ENCODE measurements around the gene CEP41. TPM values are rescaled to one million over a fixed set of nuclear protein-coding genes. Genes with fewer than 3 reads are reported as not detected.

CEP41 gene
- total and polyA plus RNA-seq, 10 of the 15 experiments (the other 5 are each of a cell fraction or from before 2014, with no cell fraction given): 11.4 to 43.0 (median 24.7) TPM

DNA sequence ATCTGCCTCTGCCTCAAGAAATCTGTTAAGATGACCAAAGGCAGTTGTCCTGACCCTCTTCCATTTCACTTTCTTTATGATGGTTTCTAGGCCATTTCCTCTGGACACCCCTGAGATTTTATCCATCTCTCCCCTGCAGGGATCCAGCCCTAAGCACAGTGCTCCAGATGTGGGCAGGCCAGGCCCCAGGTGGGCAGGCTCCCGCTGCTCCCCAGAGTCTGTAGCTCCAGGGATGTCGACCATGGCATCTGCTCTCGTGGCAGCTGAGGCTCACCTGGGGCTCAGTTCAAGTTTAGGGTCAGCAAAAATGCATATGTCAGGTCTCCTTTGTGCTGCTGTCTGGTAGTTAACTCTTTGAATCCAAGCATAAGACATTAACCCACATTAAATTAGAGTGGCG lies 11.8 kb downstream of the CEP41 start:
- no peak for FAIRE-seq
- CTCF ChIA-PET: no interaction called here
- Histone ChIP-seq H2AFZ (ENCODE audit: control insufficient read depth, low read depth, low read length) (no peak overlapping the region), H4K20me1 (ENCODE audit: control insufficient read depth, insufficient read depth) (no peaks in the 10 kb centered on the region), H3K79me2 (ENCODE audit: control insufficient read depth, insufficient read depth, low read length) (no peaks in the 10 kb centered on the region), H3K27me3 (replicated peaks in 1 of 2; ENCODE audit: control insufficient read depth in 2 of 2, insufficient read depth in 2 of 2, low read length in 1 of 2) (no peaks in the 10 kb centered on the region), H3K9ac (ENCODE audit: control insufficient read depth, insufficient read depth, low read length) (no peak overlapping the region), H3K27ac (ENCODE audit: control insufficient read depth, insufficient read depth) (no peak overlapping the region), H3K9me3 (replicated peaks; ENCODE audit: control insufficient read depth, insufficient read depth, low read length) (no peaks in the 10 kb centered on the region), H3K4me1 (ENCODE audit: control insufficient read depth, insufficient read depth, low read length) (no peaks in the 10 kb centered on the region), H3K36me3 (ENCODE audit: control insufficient read depth in 2 of 2, insufficient read depth in 2 of 2, low read length in 1 of 2) (peaks cover 0 to 3% of the 10 kb centered on the region in 2 experiments; a peak in 1 of 4 replicates), H3K4me2 (ENCODE audit: control insufficient read depth, insufficient read depth) (no peak overlapping the region), H3K4me3 (no peak overlapping the region)
- SMC1A ChIA-PET (ENCODE audit: uncharacterized antibody, unreplicated experiment): no interaction called here
- POLR2A ChIA-PET: no interaction called here
- no TSS peak for BruUV-seq (replicated peaks)
- WGBS (ENCODE audit: insufficient coverage, insufficient replicate concordance, low lambda C conversion rate, missing lambda C conversion rate): 78% methylated on average over 4 of the region's 4 CpGs
- intact Hi-C loops (cut with micrococcal nuclease; ENCODE audit: unreplicated experiment) (no loop called here), in situ Hi-C loops (cut with MboI) (no loop called here)
- DNase-seq (ENCODE audit: low read depth, low spot score): no peak
- RAD21 ChIA-PET (ENCODE audit: unreplicated experiment): interaction anchor here (1.3 kb wide), 1 partner anchor 17 kb away, joined by 3 read pairs; no protein-coding TSS in a partner anchor
- TF ChIP-seq, protein P1, sequence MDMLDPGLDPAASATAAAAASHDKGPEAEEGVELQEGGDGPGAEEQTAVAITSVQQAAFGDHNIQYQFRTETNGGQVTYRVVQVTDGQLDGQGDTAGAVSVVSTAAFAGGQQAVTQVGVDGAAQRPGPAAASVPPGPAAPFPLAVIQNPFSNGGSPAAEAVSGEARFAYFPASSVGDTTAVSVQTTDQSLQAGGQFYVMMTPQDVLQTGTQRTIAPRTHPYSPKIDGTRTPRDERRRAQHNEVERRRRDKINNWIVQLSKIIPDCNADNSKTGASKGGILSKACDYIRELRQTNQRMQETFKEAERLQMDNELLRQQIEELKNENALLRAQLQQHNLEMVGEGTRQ (IDR thresholded peaks at IDR 0.05; ENCODE audit: borderline replicate concordance, low read depth, low read length): no peak
- no peak for TF ChIP-seq SUZ12 (IDR thresholded peaks at IDR 0.05; ENCODE audit: unreplicated experiment)
- TF ChIP-seq MEF2B (IDR thresholded peaks at IDR 0.05; ENCODE audit: partially characterized antibody, poor library complexity, severe bottlenecking): no peak
- no peak for TF ChIP-seq ZZZ3 (IDR thresholded peaks at IDR 0.05; ENCODE audit: control insufficient read depth, insufficient read length, low read depth)
- TF ChIP-seq RAD21 (IDR thresholded peaks at IDR 0.05; ENCODE audit: insufficient read depth, low read depth, low read length): no peak
- TF ChIP-seq SMARCA5 (IDR thresholded peaks at IDR 0.05): no peak
- no peak for TF ChIP-seq POLR2AphosphoS5 (IDR thresholded peaks at IDR 0.05; ENCODE audit: low read length)
- TF ChIP-seq HDAC6 (IDR thresholded peaks at IDR 0.05; ENCODE audit: unreplicated experiment): no peak
- TF ChIP-seq CREB1 (IDR thresholded peaks at IDR 0.05; ENCODE audit: low read depth): no peak
- no peak for TF ChIP-seq ATF2 (IDR thresholded peaks at IDR 0.05; ENCODE audit: low read length)
- no peak for TF ChIP-seq DPF2 (IDR thresholded peaks at IDR 0.05)
- TF ChIP-seq ELK1 (IDR thresholded peaks at IDR 0.05; ENCODE audit: low read depth, low read length): no peak
- ATAC-seq: no peak

Data from GM12878 (cell line).